ENCODE data around the gene TMEM100.
A peak's percentile ranks its signal among the peaks of the same experiment; 100 is the strongest.

TMEM100 gene

GRCh38 chr17:55677446-55677845 lies 45.2 kb downstream of the TMEM100 start:
- no peak overlapping the region for H2AFZ ChIP-seq (ENCODE audit: low read depth, low read length)
- H3K9me3 ChIP-seq (ENCODE audit: insufficient read depth, low read length, severe bottlenecking), result no peaks in the 10 kb centered on the region
- no peaks in the 10 kb centered on the region for H4K20me1 ChIP-seq (ENCODE audit: insufficient read depth, low read length)
- no peaks in the 10 kb centered on the region for H3K27me3 ChIP-seq (ENCODE audit: insufficient read depth, low read length, poor library complexity)
- no peaks in the 10 kb centered on the region for H3K36me3 ChIP-seq (ENCODE audit: insufficient read depth, low read length)
- ATAC-seq (ENCODE audit: insufficient read depth, low read depth) (no peak), DNase-seq (no peak)
- no peak for TF ChIP-seq CTCF (IDR thresholded peaks at IDR 0.05; ENCODE audit: borderline replicate concordance, extremely low read depth, low read length, poor library complexity, severe bottlenecking)
- TF ChIP-seq EZH2 (IDR thresholded peaks at IDR 0.05; ENCODE audit: borderline replicate concordance, low read depth, low read length, severe bottlenecking), result no peak
- H3K79me2 ChIP-seq (ENCODE audit: insufficient read depth, low read length), result no peaks in the 10 kb centered on the region
- H3K4me1 ChIP-seq (ENCODE audit: insufficient read depth, low read length), result peaks cover 20% of the 10 kb centered on the region
- no peak overlapping the region for H3K4me2 ChIP-seq (ENCODE audit: insufficient read depth, low read length)
- no peak overlapping the region for H3K9ac ChIP-seq (ENCODE audit: low read depth, low read length)
- no peak overlapping the region for H3K4me3 ChIP-seq (ENCODE audit: low read depth in 1 of 2, low read length in 2 of 2)
- H3K27ac ChIP-seq (ENCODE audit: low read length), result no peak overlapping the region

GRCh38 chr17:55676274-55676673 lies 46.4 kb downstream of the TMEM100 start:
- Histone ChIP-seq H3K4me2 (ENCODE audit: insufficient read depth, low read length) (no peak overlapping the region), H4K20me1 (ENCODE audit: insufficient read depth, low read length) (no peaks in the 10 kb centered on the region), H3K36me3 (ENCODE audit: insufficient read depth, low read length) (no peaks in the 10 kb centered on the region), H2AFZ (ENCODE audit: low read depth, low read length) (no peak overlapping the region), H3K27me3 (ENCODE audit: insufficient read depth, low read length, poor library complexity) (no peaks in the 10 kb centered on the region), H3K4me3 (ENCODE audit: low read depth in 1 of 2, low read length in 2 of 2) (no peak overlapping the region), H3K79me2 (ENCODE audit: insufficient read depth, low read length) (no peaks in the 10 kb centered on the region), H3K9ac (ENCODE audit: low read depth, low read length) (no peak overlapping the region), H3K27ac (ENCODE audit: low read length) (no peak overlapping the region), H3K9me3 (ENCODE audit: insufficient read depth, low read length, severe bottlenecking) (no peaks in the 10 kb centered on the region), H3K4me1 (ENCODE audit: insufficient read depth, low read length) (peaks cover 30% of the 10 kb centered on the region)
- TF ChIP-seq CTCF (IDR thresholded peaks at IDR 0.05; ENCODE audit: borderline replicate concordance, extremely low read depth, low read length, poor library complexity, severe bottlenecking) (no peak), EZH2 (IDR thresholded peaks at IDR 0.05; ENCODE audit: borderline replicate concordance, low read depth, low read length, severe bottlenecking) (no peak)
- DNase-seq (no peak), ATAC-seq (ENCODE audit: insufficient read depth, low read depth) (no peak)

- Histone ChIP-seq H3K4me3 (ENCODE audit: low read depth in 1 of 2, low read length in 2 of 2) (no peak overlapping the region), H3K27me3 (ENCODE audit: insufficient read depth, low read length, poor library complexity) (no peaks in the 10 kb centered on the region), H3K4me1 (ENCODE audit: insufficient read depth, low read length) (peaks cover 30% of the 10 kb centered on the region), H3K4me2 (ENCODE audit: insufficient read depth, low read length) (no peak overlapping the region), H3K9me3 (ENCODE audit: insufficient read depth, low read length, severe bottlenecking) (no peaks in the 10 kb centered on the region), H3K9ac (ENCODE audit: low read depth, low read length) (no peak overlapping the region), H4K20me1 (ENCODE audit: insufficient read depth, low read length) (no peaks in the 10 kb centered on the region), H2AFZ (ENCODE audit: low read depth, low read length) (no peak overlapping the region), H3K79me2 (ENCODE audit: insufficient read depth, low read length) (no peaks in the 10 kb centered on the region), H3K27ac (ENCODE audit: low read length) (no peak overlapping the region), H3K36me3 (ENCODE audit: insufficient read depth, low read length) (no peaks in the 10 kb centered on the region)
- ATAC-seq (ENCODE audit: insufficient read depth, low read depth), result no peak
- peak; percentile 10 for DNase-seq
- TF ChIP-seq CTCF (IDR thresholded peaks at IDR 0.05; ENCODE audit: borderline replicate concordance, extremely low read depth, low read length, poor library complexity, severe bottlenecking), result no peak
- no peak for TF ChIP-seq EZH2 (IDR thresholded peaks at IDR 0.05; ENCODE audit: borderline replicate concordance, low read depth, low read length, severe bottlenecking)
Measured at GRCh38 chr17:55673743-55674506, 48.7 kb downstream of the TMEM100 start.

Measured in DND-41 (cell line).